ENCODE data around the gene ANKRD39.
"Not testable (repeated sequence)": the region's sequence is repeated elsewhere in the genome, so short reads cannot be mapped to it uniquely, and the experiment has no call there.

The ANKRD39 gene

GRCh38 chr2:96857667-96858372 is at the start of gene ANKRD39:
ANKRD39 (minus strand) TSS chr2:96858016; CDS start chr2:96857987, 29 bp downstream.
- peak; percentile 97 for DNase-seq

GRCh38 chr2:96906729-96907114 is 48.9 kb upstream of the ANKRD39 start:
- DNase-seq = no peak

- DNase-seq = peak; percentile 45
These were observed 46.0 kb upstream of the ANKRD39 start for GRCh38 chr2:96903815-96904214.

- peak; percentile 25 for DNase-seq
These were observed 45.5 kb upstream of the ANKRD39 start for GRCh38 chr2:96903318-96903717.

- no peak for DNase-seq
These were observed 42.4 kb upstream of the ANKRD39 start for GRCh38 chr2:96900237-96900636.

- DNase-seq = no peak
These were observed 41.6 kb upstream of the ANKRD39 start for GRCh38 chr2:96899413-96899741.

- DNase-seq = no peak
These were observed 41.0 kb upstream of the ANKRD39 start for GRCh38 chr2:96898641-96899412.

GRCh38 chr2:96898135-96898505 is 40.3 kb upstream of the ANKRD39 start:
- no peak for DNase-seq

- no peak for DNase-seq
These were observed 39.8 kb upstream of the ANKRD39 start for GRCh38 chr2:96897491-96898134.

- DNase-seq = peak; percentile 50
These were observed 38.2 kb upstream of the ANKRD39 start for GRCh38 chr2:96895746-96896651.

GRCh38 chr2:96895032-96895745 is 37.4 kb upstream of the ANKRD39 start:
- DNase-seq = peak; percentile 94

GRCh38 chr2:96894151-96894531 is 36.3 kb upstream of the ANKRD39 start:
- DNase-seq = no peak

GRCh38 chr2:96893289-96894150 is 35.7 kb upstream of the ANKRD39 start:
- DNase-seq = no peak

GRCh38 chr2:96891591-96892333 is 33.9 kb upstream of the ANKRD39 start:
- no peak for DNase-seq

GRCh38 chr2:96890726-96891385 is 33.0 kb upstream of the ANKRD39 start:
- DNase-seq = no peak

- DNase-seq = no peak
These were observed 32.4 kb upstream of the ANKRD39 start for GRCh38 chr2:96890252-96890651.

GRCh38 chr2:96889502-96889901 is 31.7 kb upstream of the ANKRD39 start:
- DNase-seq = not testable (repeated sequence)

- DNase-seq = no peak
These were observed 30.5 kb upstream of the ANKRD39 start for GRCh38 chr2:96888072-96889011.

- DNase-seq = no peak
These were observed 29.7 kb upstream of the ANKRD39 start for GRCh38 chr2:96887493-96888012.

Measured in hematopoietic multipotent progenitor cell treated with erythropoietin and hydrocortisone succinate and interleukin-3 and kit ligand, for 8 days (in vitro differentiated cells).